Measurements from ENCODE around the gene DIDO1.
A peak's percentile ranks its signal among the peaks of the same experiment; 100 is the strongest.

The DIDO1 gene

DNA sequence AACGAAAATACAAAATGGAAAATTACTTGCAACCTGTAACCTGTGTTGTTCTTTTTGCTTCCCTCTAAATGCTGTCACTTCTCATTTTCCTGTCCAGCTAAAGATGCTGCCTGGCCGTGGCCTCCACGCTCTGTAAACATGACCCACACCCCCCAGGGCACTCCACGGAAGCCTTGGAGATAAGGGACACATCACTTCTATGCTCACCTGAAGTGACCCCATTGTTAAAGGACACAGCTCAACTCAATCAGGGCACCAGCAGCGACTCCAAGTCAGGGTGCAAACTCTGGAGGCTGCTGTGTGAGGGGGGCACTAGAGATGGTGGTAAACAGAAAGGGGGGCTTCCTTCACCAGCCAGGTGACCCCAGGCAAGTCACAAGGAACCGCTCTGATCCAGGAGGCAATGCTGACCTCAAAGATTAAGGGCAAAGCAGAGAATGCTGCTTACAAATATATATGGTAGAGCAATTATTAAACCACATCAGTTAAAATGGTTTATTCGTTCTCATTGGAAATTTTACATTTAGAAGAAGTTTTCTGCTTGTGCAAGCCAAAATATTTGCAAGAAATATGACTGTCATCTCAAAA lies 13.2 kb downstream of the DIDO1 start:
- Histone ChIP-seq H2AFZ (ENCODE audit: insufficient read depth, low read length, poor library complexity) (no peak overlapping the region), H3K18ac (ENCODE audit: low read length) (no peak overlapping the region), H3K9me3 (ENCODE audit: insufficient read depth, low read depth, low read length) (no peaks in the 10 kb centered on the region), H4K12ac (ENCODE audit: low read depth, low read length) (no peak overlapping the region), H3K23ac (ENCODE audit: low read length) (no peak overlapping the region), H2AK5ac (ENCODE audit: low read length) (no peak overlapping the region), H4K8ac (ENCODE audit: low read depth, low read length) (no peak overlapping the region), H3K79me1 (ENCODE audit: low read length) (no peaks in the 10 kb centered on the region), H3K27me3 (ENCODE audit: insufficient read depth, low read length) (no peaks in the 10 kb centered on the region), H2BK120ac (ENCODE audit: insufficient read depth, low read length, poor library complexity) (no peak overlapping the region), H3K4ac (ENCODE audit: low read depth, low read length) (peak overlapping the region; percentile 22), H3K36me3 (ENCODE audit: control insufficient read depth in 1 of 2, insufficient read depth in 2 of 2, low read length in 2 of 2) (peaks cover 44% of the 10 kb centered on the region in 2 experiments), H3K9ac (ENCODE audit: low read length) (no peak overlapping the region), H3K4me2 (ENCODE audit: low read length) (no peak overlapping the region), H3K4me3 (ENCODE audit: low read depth, low read length) (no peak overlapping the region), H4K91ac (ENCODE audit: low read depth, low read length) (no peak overlapping the region), H3K4me1 (ENCODE audit: control insufficient read depth in 1 of 2, insufficient read depth in 2 of 2, low read length in 2 of 2) (peaks cover 3 to 4% of the 10 kb centered on the region in 2 experiments), H3K79me2 (ENCODE audit: control insufficient read depth, insufficient read depth, low read length, poor library complexity) (peaks cover 17% of the 10 kb centered on the region), H2BK5ac (ENCODE audit: low read depth, low read length, poor library complexity) (no peak overlapping the region), H3K27ac (ENCODE audit: low read depth, low read length) (no peak overlapping the region), H3K14ac (ENCODE audit: low read length) (no peak overlapping the region), H2BK12ac (ENCODE audit: low read length) (no peak overlapping the region)
- peak in 1 of 2 donors; percentile 38 for DNase-seq
- no CpG with 5 or more reads among the region's 7 CpGs for WGBS (ENCODE audit: extremely low coverage, insufficient coverage, insufficient read length)

DNA sequence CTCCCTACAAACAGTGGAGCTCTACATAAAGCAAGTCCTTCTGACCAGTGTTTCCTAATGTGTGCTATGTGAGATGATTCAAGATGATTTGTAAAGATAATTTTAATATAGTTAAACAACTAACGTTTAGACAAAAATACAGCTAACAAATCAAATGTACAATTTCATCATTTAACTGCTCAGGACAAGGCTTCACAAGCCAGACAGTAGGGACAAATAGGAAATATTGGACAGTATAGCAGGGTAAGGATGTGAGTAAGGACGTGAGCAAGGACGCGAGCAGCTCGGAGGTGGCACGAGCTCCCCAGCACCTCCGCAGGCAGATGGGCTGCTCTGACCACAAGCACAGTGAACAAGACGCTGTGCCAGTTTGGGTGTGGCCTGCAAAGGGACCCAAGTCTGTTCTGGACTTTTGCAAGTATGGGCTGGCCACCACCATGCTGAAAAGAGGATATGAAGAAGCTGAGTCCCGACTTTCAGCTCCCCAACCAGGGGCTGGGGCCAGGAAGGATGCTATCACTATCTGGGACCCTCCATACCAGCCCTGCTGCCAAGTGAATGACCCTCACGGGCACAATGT lies 14.5 kb downstream of the DIDO1 start:
- Histone ChIP-seq H3K4me2 (ENCODE audit: low read length) (no peak overlapping the region), H3K4ac (ENCODE audit: low read depth, low read length) (peak overlapping the region; percentile 2), H2AK5ac (ENCODE audit: low read length) (no peak overlapping the region), H2BK5ac (ENCODE audit: low read depth, low read length, poor library complexity) (no peak overlapping the region), H2BK12ac (ENCODE audit: low read length) (no peak overlapping the region), H4K12ac (ENCODE audit: low read depth, low read length) (no peak overlapping the region), H3K23ac (ENCODE audit: low read length) (no peak overlapping the region), H2BK120ac (ENCODE audit: insufficient read depth, low read length, poor library complexity) (no peak overlapping the region), H4K91ac (ENCODE audit: low read depth, low read length) (no peak overlapping the region), H3K27ac (ENCODE audit: low read depth, low read length) (no peak overlapping the region), H3K4me3 (ENCODE audit: low read depth, low read length) (no peak overlapping the region), H3K18ac (ENCODE audit: low read length) (no peak overlapping the region), H2AFZ (ENCODE audit: insufficient read depth, low read length, poor library complexity) (no peak overlapping the region), H3K79me1 (ENCODE audit: low read length) (no peaks in the 10 kb centered on the region), H3K79me2 (ENCODE audit: control insufficient read depth, insufficient read depth, low read length, poor library complexity) (peaks cover 13% of the 10 kb centered on the region), H3K14ac (ENCODE audit: low read length) (no peak overlapping the region), H3K36me3 (ENCODE audit: control insufficient read depth in 1 of 2, insufficient read depth in 2 of 2, low read length in 2 of 2) (peaks cover 55 to 56% of the 10 kb centered on the region in 2 experiments), H4K8ac (ENCODE audit: low read depth, low read length) (no peak overlapping the region), H3K27me3 (ENCODE audit: insufficient read depth, low read length) (no peaks in the 10 kb centered on the region), H3K9ac (ENCODE audit: low read length) (no peak overlapping the region), H3K4me1 (ENCODE audit: control insufficient read depth in 1 of 2, insufficient read depth in 2 of 2, low read length in 2 of 2) (peaks cover 3 to 4% of the 10 kb centered on the region in 2 experiments), H3K9me3 (ENCODE audit: insufficient read depth, low read depth, low read length) (no peaks in the 10 kb centered on the region)
- DNase-seq = no peak
- WGBS (ENCODE audit: extremely low coverage, insufficient coverage, insufficient read length) = no CpG with 5 or more reads among the region's 10 CpGs

DNA sequence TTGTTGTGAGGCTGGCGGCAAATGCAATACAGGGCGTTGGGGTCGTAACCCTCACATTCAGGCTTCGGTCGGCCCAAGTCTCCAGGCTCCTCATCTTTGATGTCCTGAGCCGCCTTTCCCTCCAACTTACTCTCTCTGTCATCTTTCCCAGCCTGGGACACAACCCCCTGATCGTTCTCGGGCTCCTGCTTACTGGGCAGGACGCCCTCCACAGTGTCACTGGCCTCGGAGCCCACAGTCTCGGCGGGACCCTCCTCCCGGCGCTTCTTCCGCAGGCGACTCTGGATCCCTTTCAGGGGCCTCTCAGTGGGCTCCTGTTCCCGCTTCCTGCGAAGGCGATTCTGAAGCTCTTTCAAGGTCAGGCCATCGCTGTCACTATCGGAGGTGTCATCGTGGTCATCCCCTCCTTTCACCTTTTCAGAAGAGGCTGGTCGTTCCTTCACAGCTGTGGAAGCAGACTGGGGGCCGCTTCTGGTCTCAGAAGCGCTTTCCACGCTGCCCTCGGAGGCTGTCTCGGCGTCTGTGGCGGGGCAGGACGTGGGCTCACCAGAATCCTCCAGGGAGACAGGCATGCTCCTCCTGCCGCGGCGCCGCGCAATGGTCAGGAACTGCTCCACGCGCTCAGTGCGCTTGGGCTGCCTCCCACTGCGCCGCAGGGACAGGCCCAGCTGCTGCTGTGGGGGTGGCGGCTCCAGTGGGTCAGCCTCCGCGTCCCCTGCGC lies 15.4 kb downstream of the DIDO1 start:
- no peak overlapping the region for H2AK5ac ChIP-seq (ENCODE audit: low read length)
- no CpG with 5 or more reads among the region's 45 CpGs for WGBS (ENCODE audit: extremely low coverage, insufficient coverage, insufficient read length)
- H3K79me1 ChIP-seq (ENCODE audit: low read length) = no peaks in the 10 kb centered on the region
- H3K18ac ChIP-seq (ENCODE audit: low read length) = no peak overlapping the region
- H3K27me3 ChIP-seq (ENCODE audit: insufficient read depth, low read length) = no peaks in the 10 kb centered on the region
- no peak overlapping the region for H4K8ac ChIP-seq (ENCODE audit: low read depth, low read length)
- no peak overlapping the region for H4K91ac ChIP-seq (ENCODE audit: low read depth, low read length)
- H2BK5ac ChIP-seq (ENCODE audit: low read depth, low read length, poor library complexity) = no peak overlapping the region
- H2AFZ ChIP-seq (ENCODE audit: insufficient read depth, low read length, poor library complexity) = no peak overlapping the region
- DNase-seq = no peak
- H3K4me1 ChIP-seq (ENCODE audit: control insufficient read depth in 1 of 2, insufficient read depth in 2 of 2, low read length in 2 of 2) = peaks cover 3 to 4% of the 10 kb centered on the region in 2 experiments
- no peak overlapping the region for H4K12ac ChIP-seq (ENCODE audit: low read depth, low read length)
- H2BK12ac ChIP-seq (ENCODE audit: low read length) = no peak overlapping the region
- H3K9ac ChIP-seq (ENCODE audit: low read length) = no peak overlapping the region
- H3K36me3 ChIP-seq (ENCODE audit: control insufficient read depth in 1 of 2, insufficient read depth in 2 of 2, low read length in 2 of 2) = peaks cover 63 to 65% of the 10 kb centered on the region in 2 experiments
- H3K27ac ChIP-seq (ENCODE audit: low read depth, low read length) = no peak overlapping the region
- no peak overlapping the region for H2BK120ac ChIP-seq (ENCODE audit: insufficient read depth, low read length, poor library complexity)
- H3K23ac ChIP-seq (ENCODE audit: low read length) = no peak overlapping the region
- no peak overlapping the region for H3K4me2 ChIP-seq (ENCODE audit: low read length)
- H3K9me3 ChIP-seq (ENCODE audit: insufficient read depth, low read depth, low read length) = no peaks in the 10 kb centered on the region
- H3K4me3 ChIP-seq (ENCODE audit: low read depth, low read length) = no peak overlapping the region
- H3K4ac ChIP-seq (ENCODE audit: low read depth, low read length) = peak overlapping the region; percentile 39
- no peak overlapping the region for H3K14ac ChIP-seq (ENCODE audit: low read length)
- peaks cover 11% of the 10 kb centered on the region for H3K79me2 ChIP-seq (ENCODE audit: control insufficient read depth, insufficient read depth, low read length, poor library complexity)

- Histone ChIP-seq H4K12ac (ENCODE audit: low read depth, low read length) (no peak overlapping the region), H3K79me1 (ENCODE audit: low read length) (no peaks in the 10 kb centered on the region), H3K23ac (ENCODE audit: low read length) (no peak overlapping the region), H3K27me3 (ENCODE audit: insufficient read depth, low read length) (no peaks in the 10 kb centered on the region), H3K4me1 (ENCODE audit: control insufficient read depth in 1 of 2, insufficient read depth in 2 of 2, low read length in 2 of 2) (peaks cover 3 to 4% of the 10 kb centered on the region in 2 experiments), H2AK5ac (ENCODE audit: low read length) (no peak overlapping the region), H3K27ac (ENCODE audit: low read depth, low read length) (no peak overlapping the region), H4K91ac (ENCODE audit: low read depth, low read length) (no peak overlapping the region), H3K4me3 (ENCODE audit: low read depth, low read length) (no peak overlapping the region), H2AFZ (ENCODE audit: insufficient read depth, low read length, poor library complexity) (no peak overlapping the region), H2BK120ac (ENCODE audit: insufficient read depth, low read length, poor library complexity) (no peak overlapping the region), H2BK5ac (ENCODE audit: low read depth, low read length, poor library complexity) (no peak overlapping the region), H3K79me2 (ENCODE audit: control insufficient read depth, insufficient read depth, low read length, poor library complexity) (peaks cover 8% of the 10 kb centered on the region), H3K18ac (ENCODE audit: low read length) (no peak overlapping the region), H3K9ac (ENCODE audit: low read length) (peak overlapping the region; percentile 7), H2BK12ac (ENCODE audit: low read length) (no peak overlapping the region), H3K9me3 (ENCODE audit: insufficient read depth, low read depth, low read length) (no peaks in the 10 kb centered on the region), H3K14ac (ENCODE audit: low read length) (no peak overlapping the region), H3K4me2 (ENCODE audit: low read length) (no peak overlapping the region), H3K4ac (ENCODE audit: low read depth, low read length) (no peak overlapping the region), H4K8ac (ENCODE audit: low read depth, low read length) (no peak overlapping the region), H3K36me3 (ENCODE audit: control insufficient read depth in 1 of 2, insufficient read depth in 2 of 2, low read length in 2 of 2) (peaks cover 70 to 71% of the 10 kb centered on the region in 2 experiments)
- no CpG with 5 or more reads among the region's 11 CpGs for WGBS (ENCODE audit: extremely low coverage, insufficient coverage, insufficient read length)
- no peak for DNase-seq
Measured at GRCh38 chr20:62910217-62910766, 16.0 kb downstream of the DIDO1 start.
